Stimulated activated CD8-positive, alpha-beta memory T cell treated with anti-CD3 and anti-CD28 coated beads, Interleukin-15, amount 100 ng/mL, for 4 hours (primary cell): Measurements from ENCODE around the gene ABHD13.
A peak's percentile ranks its signal among the peaks of the same experiment; 100 is the strongest.
"Not testable (repeated sequence)": the region's sequence is repeated elsewhere in the genome, so short reads cannot be mapped to it uniquely, and the experiment has no call there.

ENCODE experiments used
- DNase-seq, 2 donors: peaks; one replicate each; pipeline ENCODE4 v3.0.0-alpha.2; 2020; ENCODE audit warnings: low read depth in 2 of 2

Gene ABHD13

DNA sequence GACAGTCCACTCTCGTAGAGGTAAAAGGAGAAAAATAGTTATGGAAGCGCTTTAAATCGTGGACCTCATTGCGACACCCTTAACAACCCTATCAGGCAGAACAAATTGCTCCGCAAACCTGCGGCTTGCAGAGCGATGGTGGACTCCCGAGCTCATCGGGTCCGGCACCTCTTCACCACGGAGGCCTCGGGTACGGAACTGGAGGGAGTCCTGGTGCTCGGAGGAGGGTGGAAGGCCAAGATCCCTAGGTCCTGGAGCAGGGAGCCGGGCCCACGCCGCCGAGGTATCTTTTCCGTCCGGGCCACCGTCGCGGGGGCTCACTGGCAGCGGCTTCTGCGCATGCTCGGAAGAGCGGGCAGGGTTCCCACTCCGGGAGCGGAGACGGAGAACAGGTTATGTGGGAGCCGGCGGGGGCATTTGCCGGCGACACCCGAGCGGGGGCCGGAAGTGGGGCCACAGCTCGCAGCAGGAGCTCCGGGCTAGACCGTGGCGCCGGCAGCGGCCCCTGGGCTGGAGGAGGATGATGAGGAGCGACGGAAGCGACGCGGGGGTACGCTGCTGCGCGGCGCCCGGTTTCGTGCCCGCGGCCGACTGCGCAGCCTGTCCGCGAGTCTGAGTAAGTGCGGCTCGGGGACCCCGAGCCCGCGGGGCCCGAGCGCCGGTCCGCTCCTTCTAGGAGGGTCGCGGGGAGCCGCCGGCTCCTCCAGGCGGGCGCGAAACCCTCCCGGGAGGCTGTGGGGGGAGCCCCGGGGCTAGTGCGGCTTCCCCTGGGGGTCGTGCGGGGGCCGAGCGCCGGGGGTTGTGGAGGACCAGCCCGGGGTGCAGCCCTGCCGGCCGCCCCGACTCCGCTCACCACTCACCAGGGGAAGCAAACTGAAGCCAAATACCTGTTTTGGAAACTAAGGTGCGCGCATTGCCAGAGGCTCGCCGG, at the start of gene ABHD13:
Gene ABHD13 (plus strand): TSS at position 349 of the 931 bp plus-strand sequence. CDS start 10,827 bp downstream, outside the sequence.
- DNase-seq: peak; percentile 74 to 82

GRCh38 chr13:108168929-108169328, 49.3 kb upstream of the ABHD13 start:
- DNase-seq: no peak

DNA sequence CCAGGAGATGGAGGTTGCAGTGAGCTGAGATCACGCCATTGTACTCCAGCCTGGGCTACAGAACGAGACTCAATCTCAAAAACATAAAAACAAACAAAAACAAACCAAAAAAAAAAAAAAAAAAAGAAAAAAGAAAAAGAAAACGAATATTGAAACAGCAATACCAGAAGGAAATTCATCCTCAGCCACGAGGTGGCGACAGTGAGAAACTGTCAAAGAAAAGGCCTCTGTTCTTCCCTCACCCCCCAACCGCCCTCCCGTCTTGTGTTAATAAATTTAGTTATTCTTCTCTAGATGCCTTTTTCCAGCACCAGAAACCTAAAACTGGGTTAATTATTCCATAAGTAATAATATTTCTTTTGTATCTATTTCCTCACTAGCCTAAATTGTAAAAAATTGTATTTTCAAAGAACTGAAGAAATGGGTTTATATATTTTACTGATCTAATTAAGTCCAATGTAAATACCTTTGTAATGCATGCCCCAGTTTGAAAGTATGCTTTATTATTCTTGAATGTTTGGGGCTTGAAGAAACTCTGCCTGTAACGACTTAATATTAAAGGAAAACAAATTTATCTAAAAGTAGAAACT, 41.4 kb upstream of the ABHD13 start:
- DNase-seq: no peak

DNA sequence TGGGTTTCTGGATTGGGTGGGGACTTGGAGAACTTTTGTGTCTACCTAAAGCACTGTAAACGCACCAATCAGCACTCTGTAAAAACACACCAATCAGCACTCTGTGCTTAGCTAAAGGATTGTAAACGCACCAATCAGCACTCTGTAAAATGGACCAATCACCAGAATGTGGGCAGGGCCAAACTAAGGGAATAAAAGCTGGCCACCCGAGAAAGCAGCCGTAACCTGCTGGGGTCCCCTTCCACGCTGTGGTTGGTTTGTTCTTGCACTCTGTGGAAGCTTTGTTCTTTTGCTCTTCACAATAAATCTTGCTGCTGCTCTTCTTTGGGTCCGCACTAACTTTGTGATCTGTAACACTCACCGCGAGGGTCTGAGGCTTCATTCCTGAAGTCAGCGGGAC, 40.1 kb upstream of the ABHD13 start:
- DNase-seq: no peak

GRCh38 chr13:108182652-108183051, 35.5 kb upstream of the ABHD13 start:
- no peak for DNase-seq

DNA sequence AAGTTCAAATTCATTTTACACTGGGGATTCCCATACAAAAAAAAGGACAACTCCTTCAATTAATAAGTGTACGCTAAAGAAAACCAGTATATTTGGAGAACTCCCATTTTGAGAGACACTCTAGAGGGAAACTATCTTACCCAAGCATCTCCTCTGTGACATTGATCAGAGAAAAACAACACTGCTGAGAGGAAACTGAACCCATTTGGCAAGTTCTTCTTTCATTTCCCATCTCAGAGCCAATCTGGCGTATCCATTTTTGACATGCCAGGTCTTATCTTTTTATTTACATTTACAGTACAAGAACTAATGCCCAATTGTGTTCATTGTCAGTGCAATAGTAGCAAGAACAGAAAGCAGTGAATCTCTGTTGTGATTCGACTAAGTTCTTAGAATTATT, 33.0 kb upstream of the ABHD13 start:
- DNase-seq: no peak

GRCh38 chr13:108188260-108188659, 29.9 kb upstream of the ABHD13 start:
- no peak for DNase-seq

- DNase-seq: no peak
Measured at GRCh38 chr13:108190897-108191296, 27.3 kb upstream of the ABHD13 start.

DNA sequence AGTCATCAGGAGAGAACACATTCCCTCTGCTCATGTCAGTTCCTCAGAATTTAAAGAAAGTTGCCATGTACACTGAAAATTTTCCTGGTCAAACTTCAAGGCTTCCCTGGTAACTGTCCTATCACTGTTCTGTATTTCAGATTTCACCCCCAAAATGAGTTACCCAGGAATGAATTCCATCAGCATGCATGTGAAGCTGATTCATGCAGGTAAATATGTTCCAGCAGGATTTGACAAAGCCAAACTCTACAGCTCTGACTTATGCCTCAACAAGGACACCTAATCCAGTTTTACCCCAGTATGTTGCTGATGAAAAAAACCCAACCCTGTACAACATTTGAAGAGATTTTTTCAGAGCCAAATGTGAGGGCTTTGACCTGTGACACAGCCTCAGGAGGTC, 24.4 kb upstream of the ABHD13 start:
- no peak for DNase-seq

DNA sequence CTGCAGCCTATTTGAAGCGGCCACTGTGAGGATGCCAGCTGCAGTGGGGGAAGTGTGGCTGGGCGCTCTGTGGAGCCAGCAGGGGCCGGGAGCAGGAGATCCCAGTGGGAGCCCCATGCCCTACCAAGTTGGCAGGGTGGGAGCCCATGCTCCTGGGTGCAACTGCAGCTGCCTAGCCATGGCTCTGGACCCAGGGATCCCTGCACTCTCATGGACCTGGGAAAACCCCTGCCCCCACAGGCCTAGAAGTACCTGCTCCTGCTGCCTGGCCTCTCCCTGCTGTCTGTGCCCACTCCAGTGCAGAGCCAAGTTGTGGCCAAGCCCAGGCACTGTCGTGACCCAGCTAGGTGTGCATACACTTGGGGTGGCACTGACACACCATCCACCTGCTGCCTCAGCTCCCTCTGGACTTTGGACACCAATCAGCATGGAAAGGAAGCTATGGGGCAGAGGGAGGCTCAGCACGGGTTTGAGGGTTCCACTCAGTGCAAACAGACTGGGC, 23.7 kb upstream of the ABHD13 start:
- DNase-seq: no peak

DNA sequence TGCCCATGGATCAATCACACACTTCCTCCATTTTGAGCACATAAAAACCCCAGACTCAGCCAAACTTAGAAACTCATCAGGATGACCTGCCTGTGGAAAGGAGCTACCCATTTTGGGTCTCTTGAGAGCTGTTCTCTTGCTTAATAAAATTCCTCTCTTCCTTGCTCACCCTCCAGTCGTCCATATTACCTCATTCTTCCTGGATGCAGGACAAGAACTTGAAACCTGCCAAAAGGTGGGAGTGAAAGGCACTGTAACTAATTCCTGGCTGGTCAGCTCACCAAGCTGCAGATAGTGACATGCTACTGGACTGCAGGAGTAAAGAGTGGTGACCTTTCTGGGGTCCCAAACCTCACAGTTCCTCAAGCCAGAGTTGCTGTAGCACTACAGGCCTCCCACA, 23.0 kb upstream of the ABHD13 start:
- no peak for DNase-seq

GRCh38 chr13:108195861-108196260, 22.3 kb upstream of the ABHD13 start:
- no peak for DNase-seq

GRCh38 chr13:108200781-108201398, 17.3 kb upstream of the ABHD13 start:
- DNase-seq: no peak

- DNase-seq: no peak
Measured at GRCh38 chr13:108210551-108210950, 7.6 kb upstream of the ABHD13 start.

- no peak for DNase-seq
Measured at GRCh38 chr13:108212886-108213285, 5.3 kb upstream of the ABHD13 start.

DNA sequence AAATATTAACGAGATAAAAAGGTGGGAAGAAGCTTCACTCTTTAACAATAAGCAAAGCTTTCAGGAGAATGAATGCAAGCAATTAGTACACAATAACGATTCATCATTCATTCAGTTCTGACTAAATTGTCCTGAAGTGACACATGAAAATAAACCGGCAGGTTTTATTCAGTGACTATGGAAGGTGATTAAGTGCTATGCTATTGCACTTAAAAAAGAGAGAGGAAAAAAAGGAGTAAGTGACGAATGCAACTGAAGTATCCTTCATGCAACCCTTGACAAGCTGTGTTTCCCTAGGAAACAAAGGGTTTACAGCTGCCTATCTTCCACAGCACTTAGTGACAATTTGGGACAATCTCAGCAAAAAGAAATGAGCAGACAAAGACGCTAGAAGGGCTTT, 4.2 kb upstream of the ABHD13 start:
- DNase-seq: no peak

GRCh38 chr13:108214441-108215271, 3.5 kb upstream of the ABHD13 start:
- DNase-seq: no peak

DNA sequence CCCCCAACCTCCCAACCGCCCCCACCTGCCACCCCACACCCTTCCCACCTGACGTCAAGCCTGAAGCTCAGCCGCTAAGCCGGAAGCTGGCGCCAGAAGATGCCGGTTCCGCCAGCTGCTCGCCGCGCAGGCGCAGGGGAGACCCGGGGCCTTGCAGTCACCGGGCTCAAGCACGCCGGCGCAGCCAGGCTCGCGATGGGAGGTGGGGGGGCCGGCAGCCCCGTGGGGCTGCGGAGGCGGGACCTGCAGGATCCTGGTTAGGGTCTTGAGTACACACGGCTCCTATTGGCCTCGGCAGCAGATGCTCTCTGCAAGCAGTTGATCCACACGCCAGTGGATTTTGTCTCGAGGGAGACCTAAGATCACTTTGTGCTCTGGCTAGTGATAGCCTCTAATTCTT, 2.8 kb upstream of the ABHD13 start, which contains the start of gene LIG4:
Gene LIG4 (minus strand): TSS at position 101 of the 400 bp plus-strand sequence. CDS start 4,268 bp downstream, outside the sequence.
- peak; percentile 88 for DNase-seq

DNA sequence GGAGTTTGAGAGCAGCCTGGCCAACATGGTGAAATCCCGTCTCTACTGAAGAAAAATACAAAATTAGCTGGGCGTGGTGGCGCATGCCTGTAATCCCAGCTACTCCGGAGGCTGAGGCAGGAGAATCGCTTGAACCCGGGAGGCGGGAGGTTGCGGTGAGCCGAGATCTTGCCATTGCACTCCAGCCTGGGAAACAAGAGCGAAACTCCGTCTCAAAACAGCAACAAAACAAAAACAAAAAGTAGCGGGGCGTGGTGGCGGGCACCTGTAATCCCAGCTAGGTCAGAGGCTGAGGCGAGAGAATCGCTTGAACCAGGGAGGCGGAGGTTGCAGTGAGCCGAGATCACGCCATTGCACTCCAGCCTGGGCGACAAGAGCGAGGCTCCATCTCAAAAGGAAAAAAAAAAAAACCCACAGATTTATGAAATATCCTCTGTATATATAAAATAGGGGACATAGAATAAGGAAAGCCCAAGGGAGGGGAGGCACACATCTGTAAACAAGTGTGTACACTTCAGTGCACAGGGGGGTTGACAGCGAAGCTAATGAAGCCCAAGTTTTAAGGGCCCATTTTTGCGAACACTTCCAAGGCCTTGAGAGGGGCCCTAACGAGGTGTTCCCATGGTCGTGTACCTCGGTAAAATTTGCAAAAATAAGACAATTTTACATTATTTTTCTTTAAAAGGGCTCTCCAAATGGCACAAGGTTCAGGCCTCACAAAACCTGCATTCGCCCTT, 717 bp upstream of the ABHD13 start:
- DNase-seq: not testable (repeated sequence)

DNA sequence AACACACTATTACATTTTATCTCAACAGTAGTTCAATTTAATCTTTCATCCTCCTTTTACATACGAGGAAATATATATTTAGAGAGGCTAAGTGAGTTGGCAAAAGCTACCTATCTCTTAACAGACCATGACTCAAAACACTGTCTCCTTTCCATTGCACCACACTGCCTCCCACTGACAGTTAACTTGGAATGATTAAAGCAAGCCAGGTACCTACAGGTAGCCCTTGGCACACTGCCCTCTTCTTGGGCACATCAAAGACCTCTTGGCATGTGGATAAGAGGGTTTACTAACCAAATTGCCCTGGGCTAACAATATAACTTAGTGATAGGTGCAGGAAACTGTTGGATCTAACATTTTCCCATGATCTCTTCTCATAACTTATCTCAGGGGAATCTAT, 1.8 kb downstream of the ABHD13 start:
- no peak for DNase-seq
